Measurements from ENCODE around the gene LUZP4. TPM values are rescaled to one million over a fixed set of nuclear protein-coding genes. Genes with fewer than 3 reads are reported as not detected.

The LUZP4 gene, protein sequence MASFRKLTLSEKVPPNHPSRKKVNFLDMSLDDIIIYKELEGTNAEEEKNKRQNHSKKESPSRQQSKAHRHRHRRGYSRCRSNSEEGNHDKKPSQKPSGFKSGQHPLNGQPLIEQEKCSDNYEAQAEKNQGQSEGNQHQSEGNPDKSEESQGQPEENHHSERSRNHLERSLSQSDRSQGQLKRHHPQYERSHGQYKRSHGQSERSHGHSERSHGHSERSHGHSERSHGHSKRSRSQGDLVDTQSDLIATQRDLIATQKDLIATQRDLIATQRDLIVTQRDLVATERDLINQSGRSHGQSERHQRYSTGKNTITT
- total RNA-seq = not detected

DNA sequence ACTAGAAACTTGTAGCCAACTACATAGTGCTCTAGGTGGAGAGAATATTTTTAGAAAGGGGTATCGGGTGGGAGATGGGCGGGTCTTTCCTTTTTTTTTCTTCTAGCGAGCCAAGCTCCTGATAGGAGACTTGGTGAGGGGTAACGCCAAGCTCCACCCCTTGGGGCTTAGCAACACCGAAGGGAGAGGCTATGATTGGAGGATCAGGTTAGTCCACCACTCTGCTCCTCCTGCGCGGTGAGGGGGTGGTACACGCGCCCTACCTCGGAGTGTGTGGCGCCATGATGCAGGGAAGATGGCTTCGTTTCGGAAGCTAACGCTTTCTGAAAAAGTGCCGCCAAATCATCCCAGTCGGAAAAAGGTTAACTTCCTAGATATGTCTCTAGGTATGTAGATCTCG is at the start of gene LUZP4:
LUZP4 (plus strand) TSS at position 251 of the 400 bp plus-strand sequence; CDS start at position 296, 45 bp downstream.
- no peak for ATAC-seq
- TF ChIP-seq POLR2A (IDR thresholded peaks at IDR 0.05) (no peak), POLR2AphosphoS5 (IDR thresholded peaks at IDR 0.05) (no peak), EP300 (IDR thresholded peaks at IDR 0.05) (no peak), CTCF (IDR thresholded peaks at IDR 0.05) (no peak)
- H3K4me1 ChIP-seq = no peaks in the 10 kb centered on the region
- H3K27ac ChIP-seq = no peak within 1 kb of the TSS
- no peaks in the 10 kb centered on the region for H3K36me3 ChIP-seq
- H3K27me3 ChIP-seq = no peaks in the 10 kb centered on the region
- no peaks in the 10 kb centered on the region for H3K9me3 ChIP-seq
- no CpG with 5 or more reads among the region's 17 CpGs for WGBS, 2 donors (ENCODE audit: low coverage in 1 of 2)
- no peak within 1 kb of the TSS for H3K4me3 ChIP-seq

DNA sequence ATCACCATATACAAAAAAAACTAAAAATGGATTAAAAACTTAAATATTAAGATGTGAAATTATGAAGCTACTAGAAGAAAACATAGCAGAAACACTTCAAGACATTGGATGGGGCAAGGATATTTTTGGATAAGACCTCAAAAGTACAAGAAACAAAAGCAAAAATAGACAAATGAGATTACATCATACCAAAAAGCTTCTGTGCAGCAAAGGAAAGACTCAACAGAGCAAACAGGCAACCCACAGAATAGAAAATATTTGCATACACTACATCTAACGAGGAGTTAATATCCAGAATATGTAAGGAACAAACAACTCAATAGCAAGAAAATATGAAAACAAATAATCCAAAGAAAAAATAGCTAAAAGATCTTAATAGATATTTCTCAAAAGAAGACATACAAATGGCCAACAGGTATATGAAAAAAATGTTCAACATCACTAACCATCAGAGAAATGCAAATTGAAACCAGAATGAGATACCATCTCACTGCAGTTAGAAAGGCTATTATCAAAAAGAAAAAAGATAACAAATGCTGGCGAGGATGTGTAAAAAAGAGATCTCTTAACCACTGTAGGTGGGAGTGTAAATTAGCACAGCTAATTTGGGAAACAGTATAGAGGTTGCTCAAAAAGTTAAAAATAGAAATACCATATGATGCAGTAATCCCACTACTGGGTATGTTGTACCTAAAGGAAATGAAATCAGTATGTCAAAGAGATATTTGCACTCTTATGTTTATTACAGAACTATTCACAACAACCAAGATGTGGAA is 37.9 kb upstream of the LUZP4 start:
- Histone ChIP-seq H3K4me3 (no peak overlapping the region), H3K27ac (no peak overlapping the region), H3K9me3 (no peaks in the 10 kb centered on the region), H3K27me3 (no peaks in the 10 kb centered on the region), H3K4me1 (no peaks in the 10 kb centered on the region), H3K36me3 (no peaks in the 10 kb centered on the region)
- WGBS, 2 donors (ENCODE audit: low coverage in 1 of 2) = 49 to 93% methylated on average over 2 of the region's 2 CpGs
- no peak for ATAC-seq
- TF ChIP-seq POLR2AphosphoS5 (IDR thresholded peaks at IDR 0.05) = no peak

- H3K27me3 ChIP-seq = no peaks in the 10 kb centered on the region
- 64 to 68% methylated on average over 2 of the region's 2 CpGs for WGBS, 2 donors (ENCODE audit: low coverage in 1 of 2)
- no peaks in the 10 kb centered on the region for H3K4me1 ChIP-seq
- no peak for ATAC-seq
- no peak for TF ChIP-seq CTCF (IDR thresholded peaks at IDR 0.05)
- TF ChIP-seq EP300 (IDR thresholded peaks at IDR 0.05) = no peak
- no peak for TF ChIP-seq POLR2A (IDR thresholded peaks at IDR 0.05)
- no peak for TF ChIP-seq POLR2AphosphoS5 (IDR thresholded peaks at IDR 0.05)
- H3K9me3 ChIP-seq = no peaks in the 10 kb centered on the region
- H3K27ac ChIP-seq = no peak overlapping the region
- no peaks in the 10 kb centered on the region for H3K36me3 ChIP-seq
- no peak overlapping the region for H3K4me3 ChIP-seq
These were observed 34.5 kb upstream of the LUZP4 start for GRCh38 chrX:115255003-115255402.

- H3K9me3 ChIP-seq = no peaks in the 10 kb centered on the region
- no peaks in the 10 kb centered on the region for H3K27me3 ChIP-seq
- H3K36me3 ChIP-seq = no peaks in the 10 kb centered on the region
- H3K27ac ChIP-seq = no peak overlapping the region
- ATAC-seq = no peak
- TF ChIP-seq EP300 (IDR thresholded peaks at IDR 0.05) = no peak
- no peak for TF ChIP-seq POLR2AphosphoS5 (IDR thresholded peaks at IDR 0.05)
- TF ChIP-seq POLR2A (IDR thresholded peaks at IDR 0.05) = no peak
- TF ChIP-seq CTCF (IDR thresholded peaks at IDR 0.05) = no peak
- H3K4me3 ChIP-seq = no peak overlapping the region
- H3K4me1 ChIP-seq = no peaks in the 10 kb centered on the region
These were observed 31.8 kb upstream of the LUZP4 start for GRCh38 chrX:115257711-115258110.

DNA sequence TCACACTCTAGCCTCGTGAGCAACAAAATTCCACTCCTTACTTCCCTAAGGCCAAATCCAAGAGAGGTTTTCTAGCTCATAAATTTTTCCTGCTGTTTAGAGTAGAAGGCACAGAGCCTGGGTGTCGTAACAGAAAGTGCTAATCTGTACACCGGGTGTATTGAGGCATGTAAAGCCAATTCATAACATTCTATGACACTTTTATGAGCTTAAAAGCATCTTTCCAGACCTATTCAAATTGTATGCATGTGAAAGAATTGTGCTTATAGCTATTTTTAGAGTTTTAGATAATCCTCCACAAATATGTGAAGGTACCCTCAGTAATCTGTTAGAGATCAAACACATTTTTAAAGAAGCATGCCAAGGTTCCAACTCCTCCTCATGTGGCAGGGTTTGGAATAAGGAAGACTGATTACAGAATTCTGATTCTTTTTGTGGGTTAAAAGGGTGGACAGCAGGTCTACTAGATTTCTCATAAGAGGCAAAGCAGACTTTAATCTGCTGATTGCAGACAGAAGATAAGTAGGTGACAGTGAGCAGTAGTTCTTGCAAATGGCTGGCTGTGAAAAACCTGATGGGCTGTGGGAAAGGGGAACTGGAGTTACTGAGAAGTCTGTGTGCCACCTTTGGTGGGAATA is 30.2 kb upstream of the LUZP4 start:
- H3K36me3 ChIP-seq = no peaks in the 10 kb centered on the region
- WGBS, 2 donors (ENCODE audit: low coverage in 1 of 2) = 54 to 82% methylated on average over 2 to 3 of the region's 3 CpGs
- no peak overlapping the region for H3K4me3 ChIP-seq
- H3K27me3 ChIP-seq = no peaks in the 10 kb centered on the region
- H3K9me3 ChIP-seq = no peaks in the 10 kb centered on the region
- TF ChIP-seq EP300 (IDR thresholded peaks at IDR 0.05) = no peak
- no peak for TF ChIP-seq POLR2A (IDR thresholded peaks at IDR 0.05)
- TF ChIP-seq CTCF (IDR thresholded peaks at IDR 0.05) = no peak
- no peak for TF ChIP-seq POLR2AphosphoS5 (IDR thresholded peaks at IDR 0.05)
- H3K27ac ChIP-seq = no peak overlapping the region
- no peak for ATAC-seq
- no peaks in the 10 kb centered on the region for H3K4me1 ChIP-seq

All from gastroesophageal sphincter (tissue), 4 donors.